Mucosa of stomach (tissue), 1 donor: Measurements from ENCODE around the gene CCNL2.
"Not testable (repeated sequence)": the region's sequence is repeated elsewhere in the genome, so short reads cannot be mapped to it uniquely, and the experiment has no call there.

ENCODE experiments used
- H3K27me3 ChIP-seq: one replicate; pipeline ENCODE4 v1.7.0; 2013; ENCODE audit warnings: mild to moderate bottlenecking, low read length; ENCODE audit not compliant: control insufficient read depth, insufficient read depth
- H3K36me3 ChIP-seq: one replicate; pipeline ENCODE4 v1.7.0; 2013; ENCODE audit warnings: low read length; ENCODE audit not compliant: control insufficient read depth, insufficient read depth
- H3K4me1 ChIP-seq: one replicate; pipeline ENCODE4 v1.7.0; 2013; ENCODE audit warnings: mild to moderate bottlenecking, low read length; ENCODE audit not compliant: control insufficient read depth, insufficient read depth
- H3K4me3 ChIP-seq: one replicate; pipeline ENCODE4 v1.7.0; 2013; ENCODE audit warnings: low read length
- H3K9ac ChIP-seq: one replicate; pipeline ENCODE4 v1.7.0; 2013; ENCODE audit warnings: mild to moderate bottlenecking, low read length, moderate library complexity
- H3K9me3 ChIP-seq: one replicate; pipeline ENCODE4 v1.7.0; 2013; ENCODE audit warnings: mild to moderate bottlenecking, low read length, moderate library complexity; ENCODE audit not compliant: control insufficient read depth
- donor health status: Pancreatic carcinoma.

CCNL2 gene

DNA sequence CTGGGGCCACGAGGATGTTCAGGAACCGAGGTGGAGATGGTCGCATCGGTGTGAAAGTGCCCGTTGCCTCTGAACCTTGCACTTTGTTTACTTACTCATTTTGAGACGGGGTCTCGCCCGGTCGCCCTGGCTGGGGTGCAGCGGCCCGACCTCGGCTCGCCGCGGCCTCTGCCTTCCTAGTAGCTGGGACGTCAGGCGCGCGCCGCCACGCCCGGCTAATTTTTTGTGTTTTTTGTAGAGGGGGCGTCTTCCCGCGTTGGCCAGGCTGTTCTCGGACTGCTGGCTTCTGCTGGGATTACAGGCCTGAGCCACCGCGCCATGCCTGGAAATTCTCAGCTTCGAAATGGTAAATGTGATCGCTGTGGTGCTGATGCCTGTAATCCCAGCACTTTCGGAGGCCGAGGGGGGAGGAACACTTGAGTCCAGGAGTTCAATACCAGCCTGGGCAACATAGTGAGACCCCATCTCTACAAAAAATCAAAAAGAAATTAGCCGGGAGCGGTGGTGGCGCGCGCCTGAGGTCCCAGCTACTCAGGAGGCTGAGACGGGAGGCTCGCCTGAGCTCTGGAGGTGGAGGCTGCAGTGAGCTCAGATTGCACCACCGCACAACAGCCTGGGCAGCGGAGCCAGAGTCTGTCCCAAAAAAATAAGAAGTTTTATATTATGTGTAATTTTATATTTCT, 8.6 kb upstream of the CCNL2 start:
- H3K4me1 ChIP-seq: peaks cover 16% of the 10 kb centered on the region
- peaks cover 7% of the 10 kb centered on the region for H3K36me3 ChIP-seq
- H3K27me3 ChIP-seq: no peaks in the 10 kb centered on the region
- H3K4me3 ChIP-seq: peak overlapping the region; percentile 97
- no peaks in the 10 kb centered on the region for H3K9me3 ChIP-seq
- H3K9ac ChIP-seq: peak overlapping the region; percentile 91

DNA sequence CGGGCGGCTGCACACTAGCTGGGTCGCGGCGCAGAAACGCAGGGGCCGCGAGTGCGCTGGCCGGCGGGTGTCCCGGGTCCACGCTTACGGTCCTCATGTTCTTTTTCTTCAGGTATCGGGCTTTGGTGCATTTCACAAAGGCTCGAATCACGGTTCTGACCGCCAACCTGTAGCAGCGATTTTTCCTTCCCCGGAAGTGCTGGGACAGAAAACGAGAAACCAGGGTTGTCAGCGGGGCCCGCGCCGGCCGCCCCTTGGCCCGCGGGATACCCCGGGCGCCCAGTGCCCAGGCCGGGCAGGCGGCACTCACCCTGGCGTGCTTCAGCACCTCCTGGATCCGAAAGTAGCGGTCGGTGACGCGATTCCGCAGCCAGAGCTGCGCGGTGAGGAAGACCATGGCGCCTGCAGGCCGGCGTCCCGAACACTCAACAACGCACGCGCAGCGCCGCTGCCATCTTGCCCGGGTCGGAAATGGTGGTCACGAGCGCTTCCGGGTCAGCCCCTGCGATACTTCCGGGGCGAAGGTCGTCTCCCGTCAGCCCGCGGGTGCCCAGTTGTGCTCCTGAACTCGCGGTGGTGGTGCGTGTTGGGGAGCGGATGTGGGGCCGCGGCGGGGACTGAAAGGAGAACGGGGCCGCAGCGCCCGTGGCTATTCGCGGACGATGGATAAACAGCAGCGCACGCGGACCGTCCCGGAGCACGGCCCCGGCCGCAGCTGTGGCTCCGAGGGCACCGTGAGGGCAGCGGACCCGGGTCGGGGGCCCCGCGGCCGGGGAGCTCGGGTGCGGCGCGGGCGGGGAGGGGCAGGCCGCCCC, 7.9 kb upstream of the CCNL2 start, which contains the start of gene MRPL20:
MRPL20 (minus strand) TSS at position 473 of the 815 bp plus-strand sequence; CDS start at position 397, 76 bp downstream.
- Histone ChIP-seq H3K4me1 (peaks cover 16% of the 10 kb centered on the region), H3K36me3 (peaks cover 7% of the 10 kb centered on the region), H3K9ac (peak within 1 kb of the TSS; percentile 91), H3K27me3 (no peaks in the 10 kb centered on the region), H3K9me3 (no peaks in the 10 kb centered on the region), H3K4me3 (peak within 1 kb of the TSS; percentile 97)

DNA sequence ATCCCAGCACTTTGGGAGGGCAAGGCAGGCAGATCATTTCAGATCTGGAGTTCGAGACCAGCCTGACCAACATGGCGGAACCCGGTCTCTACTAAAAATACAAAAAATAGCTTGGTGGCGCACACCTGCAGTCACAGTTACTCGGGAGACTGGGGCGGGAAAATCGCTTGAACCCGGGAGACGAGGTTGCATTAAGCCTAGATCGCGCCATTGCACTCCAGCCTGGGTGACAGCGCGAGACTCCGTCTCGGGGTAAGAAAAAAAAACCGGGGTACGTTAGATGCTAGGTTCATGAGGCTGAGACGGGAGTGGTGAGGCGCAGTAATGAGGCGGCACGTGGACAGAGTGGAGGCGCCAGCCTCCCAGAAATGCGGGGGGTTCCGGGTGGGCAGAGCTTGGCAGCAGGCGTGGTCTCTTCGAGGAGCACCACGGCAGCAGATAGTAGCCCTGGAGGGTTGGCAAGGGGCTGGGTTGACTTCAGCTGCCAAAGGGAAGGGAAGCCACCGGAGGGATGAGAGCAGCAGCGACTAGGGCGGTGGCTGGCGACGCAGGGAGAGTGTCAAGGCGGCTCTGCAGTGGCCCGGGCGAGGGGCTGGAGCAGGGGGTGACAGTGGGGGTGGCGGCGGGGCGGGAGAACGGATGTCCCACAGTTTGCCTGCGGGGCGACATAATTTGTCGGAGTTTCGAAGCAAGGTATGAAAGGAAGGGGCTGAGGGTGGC, 7.1 kb upstream of the CCNL2 start:
- Histone ChIP-seq H3K9me3 (no peaks in the 10 kb centered on the region), H3K4me3 (peak overlapping the region; percentile 97), H3K9ac (peak overlapping the region; percentile 91), H3K36me3 (peaks cover 7% of the 10 kb centered on the region), H3K4me1 (peaks cover 16% of the 10 kb centered on the region), H3K27me3 (no peaks in the 10 kb centered on the region)

DNA sequence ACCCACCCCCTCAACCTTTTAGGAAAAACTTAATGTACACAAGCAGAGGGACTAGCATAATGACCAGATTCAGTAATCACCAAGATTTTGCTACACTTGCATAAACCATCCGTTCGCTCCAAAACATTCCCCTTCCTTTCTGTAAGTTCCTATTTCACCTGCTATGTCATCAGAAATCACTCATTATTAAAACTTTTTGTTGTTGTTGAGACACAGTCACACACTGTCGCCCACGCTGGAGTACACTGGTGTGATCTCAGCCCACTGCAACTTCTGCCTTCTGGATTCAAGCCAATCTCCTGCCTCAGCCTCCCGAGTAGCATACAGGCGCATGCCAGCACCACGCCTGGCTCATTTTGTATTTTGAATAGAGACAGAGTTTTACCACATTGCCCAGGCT, 4.5 kb upstream of the CCNL2 start:
- Histone ChIP-seq H3K9ac (no peak overlapping the region), H3K36me3 (peaks cover 7% of the 10 kb centered on the region), H3K4me1 (peaks cover 27% of the 10 kb centered on the region), H3K4me3 (no peak overlapping the region), H3K27me3 (no peaks in the 10 kb centered on the region), H3K9me3 (no peaks in the 10 kb centered on the region)

DNA sequence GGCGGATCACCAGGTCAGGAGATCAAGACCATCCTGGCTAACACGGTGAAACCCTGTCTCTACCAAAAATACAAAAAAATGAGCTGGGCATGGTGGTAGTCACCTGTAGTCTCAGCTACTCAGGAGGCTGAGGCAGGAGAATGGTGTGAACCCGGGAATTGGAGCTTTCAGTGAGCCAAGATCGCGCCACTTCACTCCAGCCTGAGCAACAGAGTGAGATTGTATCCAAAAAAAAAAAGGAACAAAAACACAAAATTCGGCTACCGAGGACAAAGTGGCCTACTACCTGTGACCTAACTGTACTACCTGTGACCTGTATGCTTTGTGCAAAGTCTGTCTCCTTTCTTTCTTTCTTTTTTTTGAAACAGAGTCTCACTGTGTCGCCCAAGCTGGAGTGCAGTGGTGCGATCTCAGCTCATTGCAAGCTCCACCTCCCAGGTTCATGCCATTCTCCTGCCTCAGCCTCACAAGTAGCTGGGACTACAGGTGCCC, 3.8 kb upstream of the CCNL2 start:
- H3K4me3 ChIP-seq, H3K27me3 ChIP-seq, H3K9me3 ChIP-seq, H3K36me3 ChIP-seq, H3K9ac ChIP-seq: not testable (repeated sequence)
- peaks cover 25% of the 10 kb centered on the region for H3K4me1 ChIP-seq

DNA sequence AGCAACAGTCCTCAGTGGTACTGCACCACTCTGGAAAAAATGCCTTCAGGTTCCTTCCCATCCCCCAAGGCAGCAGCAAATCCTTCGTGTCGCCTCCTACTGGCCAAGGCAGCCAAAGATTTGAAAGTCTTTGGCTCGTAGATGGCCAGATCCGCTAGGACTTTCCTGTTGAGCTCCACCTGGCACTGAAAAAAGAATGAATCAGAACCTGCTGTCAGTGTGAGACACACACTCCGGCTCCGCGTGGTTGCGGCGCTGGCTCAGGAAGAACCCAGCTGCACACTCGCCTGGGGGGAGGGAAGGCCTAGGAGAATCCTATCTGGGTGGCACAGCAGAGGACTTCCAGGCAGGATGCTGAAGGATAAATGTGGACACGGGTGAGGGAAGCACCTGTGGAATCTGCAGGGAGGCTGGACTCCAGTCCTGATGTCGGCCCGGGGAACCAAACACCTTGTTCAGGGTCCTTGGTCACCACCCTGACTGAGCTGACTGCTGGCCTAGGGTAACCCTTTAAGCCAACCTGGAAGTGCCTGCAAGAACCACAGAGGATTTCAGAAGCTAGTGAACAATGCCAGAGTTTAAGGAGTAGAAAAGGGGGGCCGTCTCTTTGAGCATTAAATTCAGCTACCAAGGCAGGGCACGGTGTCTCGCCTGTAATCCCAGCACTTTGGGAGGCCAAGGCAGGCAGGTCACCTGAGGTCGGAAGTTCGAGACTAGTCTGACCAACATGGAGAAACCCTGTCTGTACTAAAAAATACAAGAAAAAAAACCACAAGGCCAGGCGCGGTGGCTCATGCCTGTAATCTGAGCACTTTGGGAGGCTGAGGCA, 3.2 kb upstream of the CCNL2 start:
- Histone ChIP-seq H3K9me3 (no peaks in the 10 kb centered on the region), H3K27me3 (no peaks in the 10 kb centered on the region), H3K4me1 (peaks cover 31% of the 10 kb centered on the region), H3K4me3 (no peak overlapping the region), H3K36me3 (peaks cover 16% of the 10 kb centered on the region), H3K9ac (no peak overlapping the region)

DNA sequence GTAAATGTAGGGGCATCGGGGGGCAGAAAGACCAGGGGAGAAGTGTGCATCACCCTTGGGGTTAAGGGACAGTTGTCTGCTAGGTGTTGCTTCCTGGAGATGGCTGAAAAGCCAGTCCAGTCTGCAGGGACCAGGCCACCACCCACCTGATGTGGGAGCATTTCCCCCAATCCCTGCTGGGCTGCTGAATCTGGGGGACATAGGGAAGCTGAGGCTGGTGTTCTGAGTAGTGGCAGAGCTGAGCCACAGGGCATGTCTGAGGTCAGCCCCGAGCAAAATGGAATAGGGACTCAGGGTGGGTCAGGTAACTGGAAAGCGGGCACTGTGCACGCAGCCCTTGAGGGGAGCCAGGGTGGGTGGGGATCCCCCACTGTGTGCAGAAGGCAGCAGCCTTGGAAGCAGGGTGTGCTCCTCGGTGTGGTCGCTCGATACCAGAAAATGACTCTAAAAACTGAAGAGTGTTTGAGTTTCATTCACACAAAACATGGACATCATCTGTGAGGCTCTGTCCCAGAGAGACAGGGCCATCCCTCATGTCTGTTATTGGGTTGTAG, 2.4 kb upstream of the CCNL2 start:
- H3K9me3 ChIP-seq: no peaks in the 10 kb centered on the region
- H3K9ac ChIP-seq: no peak overlapping the region
- H3K36me3 ChIP-seq: peaks cover 18% of the 10 kb centered on the region
- H3K27me3 ChIP-seq: no peaks in the 10 kb centered on the region
- no peak overlapping the region for H3K4me3 ChIP-seq
- H3K4me1 ChIP-seq: peaks cover 34% of the 10 kb centered on the region

DNA sequence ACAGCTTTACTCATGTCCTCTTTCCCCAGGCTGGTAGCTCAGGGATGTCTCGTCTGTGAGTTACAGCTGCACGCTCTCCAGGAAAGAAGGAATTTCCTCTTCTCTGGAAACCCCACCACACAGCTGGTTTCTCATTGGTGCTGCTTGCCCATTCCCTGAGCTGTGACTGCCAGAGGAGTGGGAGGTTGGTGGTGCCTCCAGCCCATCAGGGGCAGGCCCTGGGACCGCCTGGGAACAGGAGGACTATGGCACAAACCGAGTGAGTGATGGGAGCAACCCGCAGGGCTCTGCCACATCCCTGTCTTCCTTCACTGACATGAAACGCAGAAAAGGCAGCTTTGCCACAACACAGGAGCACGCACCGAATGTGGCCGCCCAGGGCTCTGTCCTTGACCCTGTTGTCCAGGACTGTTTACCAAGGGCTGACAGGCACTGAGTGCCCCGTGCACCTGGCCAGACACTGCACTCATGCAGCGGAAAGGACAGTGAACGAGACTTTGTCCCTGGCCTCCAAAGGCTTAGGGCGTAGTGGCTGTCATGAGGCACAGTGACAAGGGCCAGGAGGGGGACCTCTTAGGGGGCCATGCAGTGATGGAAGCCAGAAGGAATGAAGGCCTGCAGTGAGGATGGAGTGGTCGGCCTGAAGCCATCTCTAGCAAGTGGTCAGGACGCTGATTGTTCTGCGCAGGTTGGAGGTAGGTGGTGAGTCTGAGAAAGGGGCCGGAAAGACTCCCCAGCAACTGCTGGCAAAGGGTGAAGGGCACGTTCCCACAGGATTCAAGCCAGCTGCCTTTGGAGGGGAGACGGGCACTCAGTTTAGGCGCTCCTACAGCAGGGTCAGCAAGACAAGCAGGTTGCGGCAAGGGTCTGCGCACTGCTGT, 1.7 kb upstream of the CCNL2 start:
- Histone ChIP-seq H3K9ac (peak overlapping the region; percentile 93), H3K36me3 (peaks cover 18% of the 10 kb centered on the region), H3K4me1 (peaks cover 27% of the 10 kb centered on the region), H3K27me3 (no peaks in the 10 kb centered on the region), H3K4me3 (peak overlapping the region; percentile 95), H3K9me3 (no peaks in the 10 kb centered on the region)

DNA sequence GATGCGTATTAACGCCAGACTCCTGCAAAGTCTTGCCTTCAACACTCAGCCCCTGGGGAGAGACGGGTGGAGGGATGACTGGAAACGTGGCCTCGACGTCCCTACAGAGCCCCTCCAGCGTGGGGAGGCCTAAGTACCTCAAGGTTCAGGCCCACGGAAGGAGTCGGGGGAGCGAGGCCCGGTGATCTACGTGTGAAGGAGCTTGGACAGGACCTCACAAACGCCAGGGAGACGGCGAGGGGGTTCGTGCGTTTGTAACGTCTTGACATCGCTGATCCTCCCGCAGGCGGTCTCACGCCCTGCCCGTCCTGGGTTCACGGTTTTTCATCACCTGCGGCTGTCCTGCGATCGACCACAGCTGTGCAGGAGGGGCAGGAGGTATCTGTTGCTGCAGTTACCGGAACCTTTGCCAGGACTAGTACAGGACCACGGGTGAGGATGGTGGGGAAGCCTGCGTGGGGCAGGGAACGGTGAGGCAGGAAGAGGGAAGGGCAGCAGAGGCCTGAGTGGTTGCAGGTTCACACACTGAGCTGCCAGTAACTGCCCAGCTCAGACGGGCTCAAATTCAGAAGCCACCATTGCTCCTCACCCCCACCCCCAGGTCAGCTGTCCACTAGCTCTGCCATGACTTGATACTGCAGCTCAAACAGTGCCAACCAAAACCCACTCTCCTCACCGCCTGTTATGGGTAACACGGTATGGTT, 889 bp upstream of the CCNL2 start:
- no peaks in the 10 kb centered on the region for H3K9me3 ChIP-seq
- H3K27me3 ChIP-seq: no peaks in the 10 kb centered on the region
- H3K36me3 ChIP-seq: peaks cover 11% of the 10 kb centered on the region
- H3K4me1 ChIP-seq: peaks cover 27% of the 10 kb centered on the region
- H3K9ac ChIP-seq: peak overlapping the region; percentile 93
- H3K4me3 ChIP-seq: peak overlapping the region; percentile 95

DNA sequence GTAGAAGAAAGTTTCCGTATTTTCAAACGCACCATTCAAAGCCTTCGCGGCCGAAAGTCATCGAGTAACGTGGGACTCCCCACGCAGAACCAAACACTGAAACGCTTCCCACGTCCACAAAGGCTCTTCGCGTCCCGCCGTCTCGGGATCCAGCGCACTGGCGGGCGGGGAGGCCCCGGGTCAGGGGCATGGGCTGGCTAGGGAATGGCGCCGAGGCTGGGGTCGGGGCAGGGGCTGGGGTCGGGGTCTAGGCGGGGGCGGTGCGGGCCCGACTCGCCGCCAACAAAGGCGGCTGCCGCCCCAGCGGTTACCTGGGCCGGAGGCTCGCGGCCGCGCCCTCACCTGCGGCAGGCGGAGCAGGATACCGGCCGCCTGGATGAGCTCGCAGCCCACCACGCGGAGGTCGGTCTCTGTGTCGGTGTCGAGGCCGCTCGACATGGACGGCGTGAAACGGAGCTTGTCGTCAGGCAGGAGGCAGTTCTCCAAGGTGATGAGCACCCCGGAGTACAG, 403 bp downstream of the CCNL2 start:
- Histone ChIP-seq H3K4me1 (peaks cover 27% of the 10 kb centered on the region), H3K27me3 (no peaks in the 10 kb centered on the region), H3K36me3 (peaks cover 18% of the 10 kb centered on the region), H3K9ac (peak overlapping the region; percentile 87), H3K9me3 (no peaks in the 10 kb centered on the region), H3K4me3 (peak overlapping the region; percentile 80)
